ENCODE measurements around the gene ST7.
A peak's percentile ranks its signal among the peaks of the same experiment; 100 is the strongest.
"Not testable (repeated sequence)": the region's sequence is repeated elsewhere in the genome, so short reads cannot be mapped to it uniquely, and the experiment has no call there.

The ST7 gene

DNA sequence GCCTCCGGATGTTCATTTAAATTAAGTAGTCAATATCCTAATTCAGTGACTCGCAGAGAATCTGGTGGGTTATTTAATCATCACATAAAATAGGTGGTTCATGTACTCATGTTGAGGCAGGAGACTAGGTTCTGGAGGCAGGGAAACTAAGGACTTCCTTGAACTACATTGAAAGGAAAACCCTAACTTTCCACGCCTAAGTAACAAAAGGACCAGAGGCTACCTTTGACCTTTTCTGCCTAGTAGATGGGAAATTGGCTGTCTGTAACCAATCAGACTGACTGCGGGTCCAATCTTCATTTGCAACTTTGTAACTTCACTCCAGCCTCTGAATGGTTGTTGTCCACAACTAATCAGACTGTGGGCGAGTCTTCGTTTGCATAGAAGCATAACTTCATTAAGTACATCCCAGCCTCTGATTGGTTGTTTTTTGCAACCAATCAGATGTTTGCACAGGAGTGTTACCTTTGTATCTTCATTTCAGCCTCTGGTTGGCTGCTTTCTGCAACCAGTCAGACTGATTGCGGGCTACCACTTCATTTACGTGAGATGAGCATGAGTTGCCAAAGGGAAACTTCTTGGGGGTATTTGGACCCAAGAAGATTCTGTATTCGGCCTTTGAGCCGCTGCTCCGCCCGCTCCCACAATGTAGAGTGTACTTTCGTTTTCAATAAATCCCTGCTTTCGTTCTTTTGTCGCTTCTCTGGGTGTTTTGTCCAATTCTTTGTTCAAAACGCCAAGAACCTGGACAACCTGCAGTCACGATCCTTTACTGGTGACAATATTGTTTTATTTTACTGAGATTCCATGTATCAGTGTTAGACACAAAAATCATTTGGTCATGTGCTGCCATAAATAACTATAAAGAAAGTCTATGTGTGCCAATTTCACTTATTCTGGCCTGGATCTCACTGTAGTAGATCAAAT, 1.7 kb upstream of the ST7 start:
- DNase-seq: no peak

DNA sequence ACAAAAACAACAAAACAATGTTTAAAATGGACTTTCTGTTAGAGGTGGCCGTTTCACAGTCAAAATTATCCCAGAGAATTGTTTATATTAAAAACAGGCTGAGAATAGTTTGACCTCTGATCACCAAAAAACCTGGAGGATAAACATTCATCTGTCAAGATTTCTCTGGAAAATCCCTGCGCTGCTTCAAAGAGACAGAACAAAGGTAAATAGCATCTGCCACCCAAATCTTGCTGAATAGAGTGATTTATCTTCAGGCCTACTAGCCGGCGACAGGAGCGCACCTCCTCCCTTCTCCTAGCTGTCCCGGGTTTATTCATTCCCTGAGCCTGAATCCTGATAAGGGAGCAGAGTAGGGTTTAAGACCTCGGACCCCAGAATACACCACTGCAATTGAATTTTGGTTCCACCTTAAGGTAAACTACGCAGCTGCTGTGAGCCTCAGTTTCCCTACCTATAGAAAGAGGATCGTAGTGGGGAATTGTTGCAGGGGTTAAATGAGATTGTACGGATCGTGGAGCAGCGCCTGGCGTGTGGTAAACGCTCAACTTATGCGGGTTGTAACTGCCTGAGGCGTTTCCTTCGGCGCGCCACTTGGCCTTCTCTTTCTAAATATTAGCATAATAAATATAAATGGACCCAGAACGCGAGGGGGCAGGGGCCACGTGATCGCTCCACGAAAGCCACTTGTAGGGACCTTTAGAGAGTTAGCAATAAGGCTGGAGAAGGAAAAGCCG, 498 bp upstream of the ST7 start:
- DNase-seq: no peak

DNA sequence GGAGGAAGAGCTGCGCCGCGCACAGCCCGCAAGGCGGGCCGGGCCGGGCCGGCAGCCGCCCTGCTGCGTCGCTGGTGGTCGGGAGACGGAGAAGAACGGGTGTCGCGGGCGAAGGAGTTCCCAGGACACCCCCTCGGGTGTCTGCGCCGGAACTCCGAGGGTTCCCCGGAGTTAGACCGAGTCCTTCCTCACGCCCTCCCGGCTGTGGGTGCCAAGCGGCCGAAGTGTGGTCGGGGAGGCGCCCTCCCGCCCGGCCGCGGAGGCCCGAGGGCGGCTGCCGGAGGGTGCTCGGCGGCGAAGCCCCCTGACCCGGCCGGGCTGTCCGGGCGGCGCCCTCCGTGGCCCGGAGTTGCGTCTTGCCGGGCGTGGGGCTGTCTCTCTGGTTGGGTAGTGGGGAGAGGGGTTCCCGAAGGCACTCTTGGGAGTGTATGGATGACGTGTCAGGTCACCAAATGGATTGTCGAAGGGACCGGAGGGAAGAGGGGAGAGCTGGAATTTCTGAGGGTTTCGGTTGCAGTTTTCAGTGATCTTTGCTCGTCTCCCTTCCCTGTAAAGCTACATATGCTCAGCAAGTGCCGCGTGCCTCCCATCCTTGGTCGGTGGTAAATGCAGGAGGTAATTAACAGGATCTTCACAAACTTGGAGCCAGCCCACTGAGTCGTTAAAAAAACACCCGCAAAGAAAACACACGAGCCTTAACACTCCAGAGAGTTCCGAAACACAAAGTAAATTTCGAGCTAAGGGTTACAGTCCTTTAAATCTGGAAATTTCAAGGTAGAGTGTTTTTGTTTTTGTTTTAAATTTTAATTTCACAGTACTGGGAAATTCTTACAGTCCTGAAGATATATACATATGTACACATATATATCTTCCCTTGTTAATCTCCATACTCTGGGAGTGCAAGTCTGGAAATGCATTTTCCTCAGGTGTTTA, 871 bp downstream of the ST7 start:
- peak; percentile 57 to 63 for DNase-seq

DNA sequence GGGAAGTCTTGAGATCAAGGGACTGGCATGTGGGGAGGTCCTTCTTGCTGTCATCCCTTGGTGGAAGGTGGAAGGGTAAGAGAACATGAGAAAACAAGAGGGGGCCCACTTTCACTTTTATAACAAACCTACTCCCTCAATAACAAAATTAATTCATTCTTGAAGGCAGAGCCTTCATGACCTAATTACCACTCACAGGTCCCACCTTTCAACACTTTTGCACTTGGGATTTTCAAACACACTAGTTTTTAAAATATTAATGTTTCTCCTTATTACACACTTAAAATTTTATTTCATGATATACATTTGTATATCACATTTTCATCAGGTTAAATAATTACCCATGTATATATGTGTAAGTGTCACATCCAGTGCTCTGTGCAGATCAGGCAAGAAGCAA, 2.0 kb downstream of the ST7 start:
- no peak for DNase-seq

DNA sequence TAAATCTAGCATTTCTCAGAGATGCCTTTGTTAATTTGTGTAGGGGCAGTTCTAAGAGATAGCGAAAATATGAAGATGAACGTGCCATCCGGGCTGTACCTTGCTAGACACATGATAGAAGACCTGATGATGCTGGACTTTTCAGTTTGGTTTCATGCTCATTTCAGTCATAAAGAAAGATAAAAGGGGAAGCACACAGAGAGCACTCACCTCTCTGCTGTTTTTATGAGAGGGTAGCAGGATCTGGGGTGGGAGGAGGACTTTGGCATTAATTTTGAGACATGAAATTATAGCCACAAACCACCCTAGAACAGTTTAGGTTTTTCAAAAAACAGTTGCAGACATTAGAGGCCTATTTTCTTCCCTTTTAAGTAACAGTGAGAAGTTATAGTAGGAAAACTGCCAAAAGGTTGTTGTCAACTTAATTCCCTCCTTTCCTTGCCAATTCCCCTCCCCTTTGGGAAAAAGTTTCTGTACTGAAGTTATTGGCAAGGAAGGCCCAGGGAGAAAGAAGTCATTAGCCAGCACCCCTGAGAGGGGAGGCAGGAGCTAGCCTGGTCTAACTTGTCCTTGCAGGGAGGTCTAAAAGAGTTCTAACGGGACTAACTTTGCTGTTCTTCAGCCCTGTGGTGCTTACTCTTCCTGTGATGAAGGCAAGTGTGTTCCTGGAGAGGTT, 2.6 kb downstream of the ST7 start:
- no peak for DNase-seq

DNA sequence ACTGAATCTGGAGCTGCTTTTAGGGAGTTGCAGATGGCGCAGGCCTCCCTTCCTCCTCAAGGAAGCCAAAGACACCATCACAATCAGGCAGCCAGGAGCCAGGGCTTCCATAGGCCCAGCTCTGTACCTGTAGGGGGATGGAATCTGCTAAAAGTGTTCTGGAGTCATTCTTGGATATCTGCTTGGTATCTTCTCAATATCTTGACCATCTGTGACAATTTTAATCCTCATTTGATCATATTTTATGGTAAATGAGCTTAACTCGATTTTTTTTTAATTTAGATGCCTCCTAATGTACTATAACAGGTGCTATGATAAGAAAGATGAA, 3.1 kb downstream of the ST7 start:
- no peak for DNase-seq

DNA sequence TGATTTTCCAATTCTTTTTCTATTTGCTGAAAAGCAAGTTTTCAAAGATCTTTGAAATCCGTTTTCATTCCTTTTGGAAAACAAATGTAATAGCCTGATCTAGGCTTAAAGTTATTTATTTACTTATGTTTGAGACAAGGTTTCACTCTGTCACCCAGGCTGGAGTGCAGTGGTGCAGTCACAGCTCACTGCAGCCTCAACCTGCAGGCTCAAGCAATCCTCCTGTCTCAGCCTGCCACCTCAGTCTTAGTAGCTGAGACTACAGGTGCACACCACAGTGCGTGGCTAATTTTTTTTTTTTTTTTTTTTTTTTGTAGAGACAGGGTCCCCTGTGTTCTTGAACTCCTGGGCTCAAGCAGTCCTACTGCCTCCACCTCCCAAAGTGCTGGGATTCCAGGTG, 4.6 kb downstream of the ST7 start:
- no peak for DNase-seq

DNA sequence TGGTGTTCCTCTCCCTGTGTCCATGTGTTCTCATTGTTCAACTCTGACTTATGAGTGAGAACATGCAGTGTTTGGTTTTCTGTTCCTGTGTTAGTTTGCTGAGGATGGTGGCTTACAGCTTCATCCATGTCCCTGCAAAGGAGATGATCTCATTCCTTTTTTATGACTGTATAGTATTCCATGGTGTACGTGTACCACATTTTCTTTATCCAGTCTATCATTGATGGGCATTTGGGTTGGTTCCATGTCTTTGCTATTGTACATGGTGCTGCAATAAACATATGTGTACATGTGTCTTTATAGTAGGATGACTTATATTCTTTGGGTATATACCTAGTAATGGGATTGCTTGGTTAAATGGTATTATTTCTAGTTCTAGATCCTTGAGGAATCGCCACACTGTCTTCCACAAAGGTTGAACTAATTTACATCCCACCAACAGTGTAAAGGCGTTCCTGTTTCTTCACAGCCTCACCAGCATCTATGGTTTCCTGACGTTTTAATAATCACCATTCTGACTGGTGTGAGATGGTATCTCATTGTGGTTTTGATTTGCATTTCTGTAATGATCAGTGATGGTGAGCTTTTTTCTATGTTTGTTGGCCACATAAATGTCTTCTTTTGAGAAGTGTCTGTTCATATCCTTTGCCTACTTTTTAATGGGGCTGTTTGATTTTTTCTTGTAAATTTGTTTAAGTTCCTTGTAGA, 8.8 kb downstream of the ST7 start:
- DNase-seq: not testable (repeated sequence)

DNA sequence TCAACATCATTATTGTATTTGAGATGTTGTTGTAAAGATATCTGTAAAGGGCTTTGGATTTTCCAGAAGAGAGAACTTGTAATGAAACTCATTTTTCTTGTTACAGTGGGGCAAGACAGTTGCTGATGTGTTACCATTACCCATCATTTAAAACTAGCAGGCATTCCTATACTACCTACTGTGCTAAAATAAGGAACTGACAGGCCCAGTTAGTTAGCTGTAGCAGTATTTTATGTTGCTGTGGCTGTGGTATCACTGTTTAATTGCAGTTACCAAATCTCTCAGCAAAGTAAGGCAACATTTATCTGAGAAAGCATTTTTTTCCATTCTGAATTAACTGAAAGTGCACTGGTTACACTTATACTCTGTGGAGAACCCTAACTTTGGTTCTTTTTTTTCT, 9.9 kb downstream of the ST7 start:
- DNase-seq: no peak

DNA sequence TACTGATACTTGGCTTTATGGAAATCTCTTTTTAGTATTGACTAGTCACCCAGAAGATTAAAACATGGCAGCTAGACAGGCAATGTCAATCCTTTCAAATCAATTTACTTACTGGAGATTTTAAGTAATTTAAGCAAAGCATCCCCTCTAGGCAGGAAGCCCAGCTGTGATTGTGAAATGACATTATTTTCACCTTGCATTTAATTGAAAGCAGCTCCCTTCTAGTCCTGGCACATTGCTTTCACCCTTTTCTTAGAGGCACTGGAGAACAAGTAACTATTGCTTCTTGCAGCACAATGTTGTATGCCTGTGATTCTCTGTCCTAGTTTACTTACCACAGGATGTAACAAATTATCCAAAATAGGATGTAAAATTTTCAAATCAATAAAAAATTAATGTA, 13.3 kb downstream of the ST7 start:
- no peak for DNase-seq

DNA sequence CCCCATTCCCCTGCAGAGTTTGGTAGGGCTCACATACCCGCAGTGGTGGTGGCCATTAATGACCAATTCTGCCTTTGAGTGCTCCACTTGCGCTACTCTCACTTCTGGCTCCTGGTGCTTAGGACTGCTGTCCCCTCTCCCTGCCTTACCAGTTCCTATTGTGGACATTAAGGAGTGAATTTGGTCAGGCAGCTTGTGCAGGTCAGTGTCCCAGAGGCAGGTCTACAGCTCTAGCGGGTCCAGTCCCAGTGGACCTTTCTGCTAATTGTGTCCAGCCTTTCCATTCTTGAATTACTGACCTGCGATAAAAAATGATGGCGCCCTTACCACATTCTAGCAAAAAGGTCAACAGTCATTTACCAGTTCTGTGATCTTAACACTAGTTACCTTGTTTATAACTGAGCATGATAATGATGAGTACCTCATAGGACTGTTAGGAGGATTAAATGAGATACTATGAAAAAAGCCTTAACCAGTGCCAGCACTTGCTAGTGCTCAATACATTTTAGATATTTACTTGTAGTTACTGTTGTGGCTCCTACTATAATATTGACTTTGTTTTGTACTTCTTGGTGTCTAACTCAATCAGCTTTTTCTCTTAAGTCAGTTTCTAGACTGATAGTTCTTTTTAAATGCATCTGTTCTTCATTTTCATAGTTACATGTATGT, 14.1 kb downstream of the ST7 start:
- no peak for DNase-seq

DNA sequence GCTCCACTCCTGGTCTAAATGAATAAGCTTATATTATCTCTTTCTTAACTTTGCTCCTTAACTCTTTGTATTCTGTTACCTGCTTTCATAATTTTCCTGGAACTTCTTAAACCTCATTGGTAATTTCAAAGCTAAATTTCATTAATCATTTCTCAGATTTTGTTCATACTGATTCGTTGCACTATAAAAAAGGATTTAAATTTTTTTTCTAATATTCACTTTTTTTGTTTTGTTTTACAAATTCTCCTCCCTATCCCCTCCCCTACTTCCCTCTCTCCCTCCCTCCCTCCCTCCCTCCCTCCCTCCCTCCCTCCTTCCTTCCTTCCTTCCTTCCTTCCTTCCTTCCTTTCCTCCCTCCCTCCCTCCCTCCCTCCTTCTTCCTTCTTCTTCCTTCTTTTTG, 14.7 kb downstream of the ST7 start:
- DNase-seq: no peak

DNA sequence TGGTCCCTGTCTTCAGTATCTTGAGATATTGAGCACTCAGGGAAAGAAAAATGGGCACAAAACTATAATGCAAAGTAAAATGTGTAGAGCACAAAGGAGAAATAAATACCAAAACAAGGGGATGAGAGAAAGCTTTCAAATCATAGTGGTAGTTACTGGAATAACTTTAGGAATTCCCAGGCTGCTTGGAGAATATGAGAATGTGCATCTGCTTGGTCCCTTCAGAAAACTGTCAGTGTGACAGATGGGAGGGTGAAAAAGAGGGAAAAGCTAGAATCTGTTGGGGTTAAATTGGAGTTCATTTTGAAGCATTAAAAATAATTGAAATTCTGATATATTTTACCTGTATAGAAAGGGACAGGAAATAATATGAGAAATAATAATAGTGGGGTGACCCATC, 15.3 kb downstream of the ST7 start:
- DNase-seq: no peak

DNA sequence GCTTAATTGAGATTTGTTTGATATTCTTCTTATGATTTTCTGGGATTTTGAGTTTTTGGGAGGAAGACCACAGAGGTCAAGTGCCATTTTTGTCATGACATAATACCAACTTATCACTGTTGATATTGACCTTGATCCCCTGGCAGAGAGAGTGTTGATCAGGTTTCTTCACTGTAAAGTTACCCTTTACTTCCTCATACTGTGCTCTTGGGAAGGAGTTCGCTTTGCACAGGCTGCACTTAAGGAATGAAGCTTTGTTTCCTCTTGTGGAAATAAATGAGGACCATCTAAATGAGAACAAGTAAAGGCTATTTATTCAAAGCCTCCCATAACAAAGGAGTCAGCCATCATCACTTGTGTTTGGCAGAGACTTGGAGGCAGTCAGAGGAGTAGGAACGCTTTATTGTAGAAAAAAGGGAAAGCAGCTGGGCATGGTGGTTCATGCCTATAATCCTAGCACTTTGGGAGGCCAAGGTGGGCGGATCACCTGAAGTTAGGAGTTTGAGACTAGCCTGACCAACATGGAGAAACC, 16.1 kb downstream of the ST7 start:
- DNase-seq: no peak

DNA sequence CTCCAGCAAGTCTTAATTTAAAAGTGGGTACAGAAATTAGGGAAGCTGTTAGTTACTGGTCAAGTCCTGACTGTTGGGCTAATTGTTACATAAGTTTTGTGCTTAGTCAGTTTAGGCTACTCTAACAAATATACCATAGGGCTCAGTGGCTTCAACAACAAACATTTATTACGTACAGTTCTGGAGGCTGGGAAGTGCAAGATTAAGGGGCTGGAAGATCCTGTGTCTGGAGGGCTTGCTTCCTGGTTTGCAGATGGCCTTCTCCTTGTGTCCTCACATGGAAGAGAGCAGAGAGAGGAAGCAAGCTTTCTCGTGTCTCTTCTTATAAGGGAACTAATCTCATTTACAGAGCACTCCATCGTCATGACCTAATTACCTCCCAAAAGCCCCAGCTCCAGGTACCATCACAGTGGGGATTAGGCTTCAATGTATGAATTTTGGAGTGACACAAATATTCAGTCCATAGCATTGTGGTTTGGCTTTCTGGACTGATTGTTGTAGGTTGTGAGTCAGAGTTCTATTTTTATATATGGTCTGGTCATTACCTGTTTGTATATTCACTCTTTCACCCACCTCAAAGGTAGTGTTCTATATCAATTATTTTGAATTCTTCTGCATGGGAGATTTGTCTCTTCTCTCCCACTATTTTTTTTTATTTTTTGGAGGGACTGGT, 17.1 kb downstream of the ST7 start:
- no peak for DNase-seq

DNA sequence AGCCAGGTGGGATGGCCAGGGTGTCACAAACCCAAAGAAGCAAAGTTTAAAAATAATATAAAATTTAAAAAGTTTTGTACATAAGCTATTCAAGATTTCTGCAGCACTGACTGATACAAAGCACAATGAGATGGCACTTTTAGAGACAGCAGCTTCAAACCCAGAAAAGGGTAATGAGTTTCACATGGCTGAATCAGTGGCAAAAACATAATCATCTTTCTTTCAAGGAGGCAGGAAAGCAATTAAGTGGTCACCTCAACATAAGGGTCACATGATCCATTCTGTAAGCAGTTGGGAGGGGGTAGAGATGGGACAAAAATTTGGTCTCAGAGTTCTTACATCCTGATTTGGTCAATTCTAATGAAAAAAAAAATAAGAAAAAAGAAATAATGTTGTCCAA, 17.9 kb downstream of the ST7 start:
- not testable (repeated sequence) for DNase-seq

DNA sequence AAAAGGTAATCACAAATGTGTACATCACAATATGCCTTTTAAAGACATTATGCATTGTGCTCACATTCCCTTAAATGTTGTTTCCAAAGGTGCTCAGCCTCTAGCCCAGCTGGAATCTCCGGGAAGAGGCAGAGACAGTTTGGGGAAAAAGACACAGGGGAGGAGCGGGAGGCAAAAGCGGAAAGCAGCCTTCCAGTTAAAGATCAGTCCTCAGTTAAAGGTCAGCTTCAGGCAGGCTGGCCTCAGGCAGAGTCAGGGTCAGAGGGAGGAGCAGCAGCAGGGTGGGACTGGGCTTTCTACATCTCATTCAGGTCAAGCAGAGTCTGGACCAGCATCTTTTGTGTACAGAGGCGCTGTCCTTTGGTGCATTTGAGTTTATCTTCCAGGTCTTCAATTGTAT, 18.6 kb downstream of the ST7 start:
- DNase-seq: no peak

DNA sequence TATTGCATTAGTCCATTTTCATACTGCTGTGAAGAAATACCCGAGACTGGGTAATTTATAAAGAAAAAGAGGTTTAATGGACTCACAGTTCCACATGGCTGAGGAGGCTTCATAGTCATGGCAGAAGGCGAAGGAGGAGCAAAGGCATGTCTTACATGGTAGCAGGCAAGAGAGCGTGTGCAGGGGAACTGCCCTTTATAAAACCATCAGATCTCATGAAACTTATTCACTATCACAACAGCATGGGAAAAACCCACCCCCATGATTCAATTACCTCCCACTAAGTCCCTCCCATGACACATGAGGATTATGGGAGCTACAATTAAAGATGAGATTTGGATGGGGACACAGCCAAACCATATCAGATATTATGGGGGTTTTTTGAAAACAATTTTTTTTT, 21.7 kb downstream of the ST7 start:
- DNase-seq: not testable (repeated sequence)

DNA sequence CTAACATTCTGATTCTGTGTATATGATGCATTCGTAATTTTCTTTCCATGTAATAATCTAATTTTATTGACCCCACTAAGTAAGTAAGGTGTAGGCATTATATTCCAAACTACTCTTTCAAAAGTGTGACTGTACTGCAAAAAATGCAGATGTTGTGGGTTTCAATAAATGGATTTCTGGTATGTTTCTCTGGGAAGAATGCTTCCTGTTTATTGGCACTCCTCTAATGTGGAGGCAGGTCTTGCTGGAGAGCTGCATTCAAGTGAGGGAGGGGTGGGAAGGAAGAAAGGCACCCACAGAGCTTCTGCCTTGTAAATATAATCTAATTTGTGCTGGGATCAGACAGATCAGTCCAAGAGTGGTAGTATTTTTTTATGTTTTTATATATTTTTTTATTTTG, 23.9 kb downstream of the ST7 start:
- no peak for DNase-seq

DNA sequence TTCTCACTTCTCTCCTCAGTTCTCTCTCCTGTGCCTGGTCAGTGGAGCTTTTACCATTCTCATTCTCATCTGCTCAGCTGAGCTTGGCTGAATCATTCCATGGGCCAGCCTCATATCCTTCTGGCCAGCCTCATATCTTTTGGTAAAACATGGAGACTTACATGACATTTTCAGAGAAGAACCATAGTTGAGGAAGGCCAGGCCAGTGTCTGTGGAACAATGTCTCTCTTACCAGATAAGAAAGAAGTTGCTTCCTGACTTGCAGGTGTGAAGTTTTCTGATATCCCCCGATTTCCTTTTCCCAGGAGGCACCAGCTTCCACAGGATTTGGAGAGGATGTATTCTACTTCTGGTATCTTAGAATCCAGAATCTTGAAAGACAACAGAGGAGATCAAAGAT, 24.7 kb downstream of the ST7 start:
- no peak for DNase-seq

DNA sequence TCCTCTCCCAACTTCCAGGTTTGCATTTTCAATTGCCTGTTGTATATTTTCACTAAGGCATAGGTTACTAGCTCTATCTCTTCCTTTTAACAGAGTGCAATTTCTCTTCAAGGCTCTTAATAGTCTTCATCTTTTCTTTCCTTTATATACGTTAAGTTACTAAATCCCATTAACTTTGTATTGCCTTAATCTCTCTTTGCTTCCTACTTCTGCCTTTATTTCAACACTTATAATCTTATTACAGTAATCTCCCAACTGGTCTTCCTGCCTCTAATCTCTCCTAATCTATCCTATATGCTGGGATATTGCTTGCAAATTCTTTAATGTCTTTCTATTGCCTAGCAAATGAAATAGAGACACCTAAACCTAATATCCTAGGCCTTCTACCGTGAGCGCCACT, 26.1 kb downstream of the ST7 start:
- no peak for DNase-seq
